CD4-positive, alpha-beta T cell treated with Interleukin-12 subunit alpha and Interleukin-12 subunit beta, for 1 hour (primary cell): ENCODE measurements around the gene DOCK2.
A peak's percentile ranks its signal among the peaks of the same experiment; 100 is the strongest.

Source experiments
- DNase-seq: peaks from one replicate; pipeline ENCODE4 v3.0.0-alpha.2; 2020

Gene DOCK2

DNA sequence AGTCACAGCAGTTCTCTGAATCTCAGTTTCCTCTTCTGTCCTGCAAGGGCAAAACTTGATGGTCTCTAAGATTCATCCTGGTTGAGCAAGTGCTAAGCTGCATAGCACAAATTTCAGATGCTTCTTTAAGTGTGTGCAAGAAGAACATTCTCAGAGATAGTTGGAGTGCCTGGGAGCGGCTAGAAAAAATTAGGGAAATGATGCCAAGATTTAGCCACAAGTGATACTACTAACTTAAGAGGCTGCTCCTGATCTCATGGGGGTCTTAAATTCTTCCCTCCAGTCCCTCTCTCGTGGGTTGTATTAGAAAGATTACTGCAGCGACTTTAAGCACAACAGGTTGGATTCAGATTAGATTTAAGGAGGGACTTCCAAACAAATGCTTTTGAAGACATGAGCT, 319.1 kb downstream of the DOCK2 start:
- no peak for DNase-seq

DNA sequence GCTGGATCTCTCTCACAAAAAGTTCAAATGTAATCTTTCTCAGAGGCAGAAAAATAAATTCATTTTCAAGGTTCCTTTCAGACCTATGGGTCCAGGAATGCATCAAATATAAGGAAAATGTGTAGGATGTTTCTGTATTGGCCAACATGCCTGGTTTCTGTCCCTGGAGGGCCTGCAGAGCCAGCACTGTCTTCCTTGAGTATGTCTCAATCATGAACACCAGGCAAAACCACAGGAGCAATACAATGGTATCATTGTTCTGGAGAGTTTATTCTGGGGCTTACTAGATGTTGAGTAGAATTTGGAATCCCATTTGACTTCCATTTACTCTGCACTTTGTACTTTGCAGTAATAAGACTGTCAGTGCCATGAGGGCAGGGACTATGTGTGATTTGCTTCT, 319.7 kb downstream of the DOCK2 start:
- DNase-seq = no peak

DNA sequence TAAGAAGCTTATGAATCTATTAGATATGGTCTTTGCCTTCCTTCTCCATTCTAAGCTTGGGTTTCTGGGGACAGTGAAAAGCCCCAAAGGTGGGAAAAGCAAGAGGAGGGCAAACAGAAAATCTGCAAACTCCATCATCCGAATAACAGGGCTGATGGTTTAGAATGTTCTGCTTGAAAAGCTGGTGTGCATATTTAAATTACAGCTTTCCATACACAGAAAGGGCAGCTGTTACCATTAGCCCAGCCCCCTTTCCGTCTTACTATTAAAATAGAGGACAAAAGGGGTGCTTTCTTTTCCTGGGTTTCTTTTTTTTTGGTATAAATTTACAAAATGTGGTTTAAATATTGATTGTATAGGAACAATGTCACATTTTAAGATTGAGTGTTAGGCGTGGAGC, 321.2 kb downstream of the DOCK2 start:
- no peak for DNase-seq

DNA sequence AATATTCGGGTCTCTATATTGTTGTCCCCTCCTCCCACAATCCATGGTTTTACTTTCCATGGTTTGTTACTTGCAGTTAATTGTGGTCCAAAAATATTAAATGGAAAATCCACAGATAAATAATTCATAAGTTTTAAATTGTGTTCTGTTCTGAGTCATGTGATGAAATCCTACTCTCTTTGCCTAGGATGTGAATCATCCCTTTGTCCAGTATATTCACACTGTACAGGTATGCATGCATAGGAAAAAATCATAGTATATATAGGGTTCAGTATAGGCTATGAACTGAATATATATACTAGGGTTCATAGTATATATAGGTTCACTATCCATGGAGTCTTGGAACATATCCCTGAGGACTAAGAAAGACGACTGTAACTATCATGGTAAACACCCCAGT, 323.6 kb downstream of the DOCK2 start:
- DNase-seq = no peak

DNA sequence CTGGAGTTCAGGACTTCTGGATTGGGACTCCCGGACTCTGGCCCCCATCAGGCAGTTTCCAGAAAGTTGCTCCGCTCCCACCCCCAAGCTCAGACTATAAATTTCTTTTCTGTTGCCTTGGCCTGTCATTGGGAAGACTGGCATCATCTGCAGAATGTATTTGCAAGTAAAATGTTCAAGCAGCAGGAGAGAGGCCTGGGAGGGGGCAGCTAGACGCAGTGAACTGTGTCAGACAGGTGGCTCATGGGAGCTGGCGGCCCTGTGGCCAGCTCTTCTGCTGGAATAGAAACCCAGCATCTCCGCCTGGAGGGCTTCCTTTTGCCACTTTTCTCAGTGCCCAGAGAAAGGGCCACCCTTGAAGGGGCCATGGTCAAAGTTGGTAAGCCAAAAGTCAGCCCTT, 327.2 kb downstream of the DOCK2 start:
- no peak for DNase-seq

DNA sequence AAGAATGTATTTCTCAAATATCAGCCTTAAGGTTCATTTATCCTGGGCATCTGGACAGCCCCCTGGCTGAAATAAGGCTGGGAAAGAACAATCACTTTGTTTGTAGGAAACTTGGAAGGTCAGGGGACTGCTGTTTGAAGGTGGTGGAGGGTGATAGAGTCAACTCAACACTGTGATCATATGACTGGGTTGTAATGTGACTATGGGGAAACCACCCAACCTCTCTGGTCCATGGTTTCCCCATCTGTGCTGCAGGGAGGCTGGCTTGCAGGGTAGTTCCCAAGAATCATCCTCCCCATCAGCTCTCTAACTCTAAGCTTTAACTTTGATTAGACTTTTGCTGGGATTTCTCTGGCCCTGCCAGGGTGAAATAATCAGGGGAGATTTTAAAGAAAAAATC, 333.3 kb downstream of the DOCK2 start:
- no peak for DNase-seq

DNA sequence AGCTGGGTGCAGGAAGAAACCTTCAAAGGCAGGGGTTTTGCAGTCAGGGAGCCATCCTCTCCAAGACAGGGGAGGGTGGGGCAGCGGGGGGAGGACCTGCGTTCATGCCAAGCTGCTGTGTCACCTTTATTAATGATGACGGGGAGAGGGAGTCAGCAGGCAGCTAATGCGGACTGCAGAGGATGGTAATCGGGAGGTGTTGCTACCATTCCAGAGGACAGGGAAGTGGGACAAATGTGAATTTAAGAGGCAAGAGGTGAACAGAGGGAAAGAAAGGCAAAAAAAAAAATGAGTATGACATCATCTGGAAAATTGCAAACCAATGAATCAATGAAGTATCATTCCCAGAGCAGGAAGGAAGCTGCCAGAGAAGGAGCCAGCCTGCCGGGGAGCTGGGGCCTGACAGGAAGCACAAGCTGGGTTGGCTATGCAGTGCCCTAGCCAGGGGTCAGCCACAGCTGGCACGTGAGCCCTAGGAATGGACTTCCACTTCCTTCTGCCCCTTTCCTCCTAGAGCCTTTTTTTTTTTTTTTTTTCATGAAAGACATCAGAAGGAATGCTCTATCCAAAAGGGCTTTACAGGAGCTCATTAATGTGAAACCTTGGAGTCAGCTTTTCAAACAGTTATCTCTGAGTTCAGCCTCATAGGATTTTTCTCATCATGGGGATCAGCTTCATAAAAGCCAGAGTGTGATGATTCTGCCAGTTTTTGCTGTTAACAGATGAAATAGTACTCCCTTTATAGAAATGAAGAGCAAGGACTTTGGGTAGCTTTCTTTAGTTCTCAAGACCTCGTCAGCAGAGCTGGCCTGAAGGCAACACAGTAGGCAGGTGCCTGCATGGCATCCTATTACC, 334.1 kb downstream of the DOCK2 start:
- DNase-seq = no peak

DNA sequence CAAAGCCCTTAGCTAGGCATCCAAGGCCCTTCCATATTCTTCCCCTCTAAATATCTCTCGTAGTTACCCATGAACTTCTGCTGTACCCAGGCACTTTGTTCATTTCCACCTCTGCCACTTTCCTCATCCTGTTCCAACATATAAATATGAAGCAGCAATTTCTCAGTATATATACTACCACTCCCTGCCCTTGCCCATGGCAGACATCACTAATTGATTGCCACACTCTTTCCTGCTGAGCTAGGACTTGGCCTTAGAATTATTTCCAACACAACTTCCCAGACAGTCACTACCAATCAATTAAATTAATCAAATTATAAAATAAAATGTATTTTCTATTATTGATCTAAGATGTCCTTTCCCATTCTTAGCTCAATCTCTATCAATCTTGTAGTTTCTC, 334.7 kb downstream of the DOCK2 start:
- DNase-seq = no peak

DNA sequence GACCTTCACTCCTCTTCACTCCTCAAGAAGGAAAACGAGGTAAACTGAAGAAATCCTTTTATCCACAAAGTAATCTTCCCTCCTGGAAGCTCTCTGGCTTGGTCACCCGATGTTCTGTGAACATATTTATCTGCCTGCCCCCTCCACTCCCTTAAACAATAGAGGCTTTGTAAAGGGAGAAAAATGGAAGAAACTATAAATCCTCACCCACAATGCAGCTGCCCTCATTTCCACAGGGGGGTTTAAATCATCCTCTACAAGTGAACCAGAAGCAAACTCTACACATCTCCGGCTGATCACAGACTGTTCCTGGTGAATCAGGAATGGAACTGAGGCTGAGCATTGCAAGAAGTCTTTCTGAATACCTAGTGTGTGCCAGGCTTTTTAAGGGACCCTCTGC, 336.0 kb downstream of the DOCK2 start:
- no peak for DNase-seq

DNA sequence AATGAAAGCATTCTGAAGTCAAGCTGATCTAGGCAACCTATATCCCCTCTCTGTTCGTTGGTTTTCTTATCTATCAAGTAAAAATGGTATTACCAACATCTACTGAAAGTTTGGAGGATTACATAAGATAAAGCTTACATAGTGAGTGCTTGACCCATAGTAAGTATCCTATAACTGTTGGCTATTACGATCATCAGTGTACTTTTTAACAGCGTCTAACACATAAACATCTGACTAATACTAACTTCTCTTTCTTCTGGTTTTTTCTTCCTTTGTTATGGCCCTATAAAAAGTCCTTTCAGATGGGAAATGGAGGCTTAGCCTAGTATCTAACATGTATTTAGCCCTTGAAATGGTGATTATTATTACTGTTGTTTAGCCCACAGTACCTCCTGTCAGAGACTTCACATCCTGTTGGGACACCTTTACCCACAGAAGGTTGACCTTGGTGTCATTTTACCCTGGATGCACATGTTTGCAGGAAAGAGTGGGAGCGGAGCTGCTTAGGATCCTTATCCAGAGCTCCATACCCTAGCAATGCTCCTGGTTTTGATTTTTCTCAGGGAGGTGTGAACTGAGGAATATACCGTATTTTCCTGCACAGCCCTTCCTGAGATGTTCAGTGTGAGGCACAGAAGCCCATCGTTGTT, 337.2 kb downstream of the DOCK2 start:
- DNase-seq = no peak

DNA sequence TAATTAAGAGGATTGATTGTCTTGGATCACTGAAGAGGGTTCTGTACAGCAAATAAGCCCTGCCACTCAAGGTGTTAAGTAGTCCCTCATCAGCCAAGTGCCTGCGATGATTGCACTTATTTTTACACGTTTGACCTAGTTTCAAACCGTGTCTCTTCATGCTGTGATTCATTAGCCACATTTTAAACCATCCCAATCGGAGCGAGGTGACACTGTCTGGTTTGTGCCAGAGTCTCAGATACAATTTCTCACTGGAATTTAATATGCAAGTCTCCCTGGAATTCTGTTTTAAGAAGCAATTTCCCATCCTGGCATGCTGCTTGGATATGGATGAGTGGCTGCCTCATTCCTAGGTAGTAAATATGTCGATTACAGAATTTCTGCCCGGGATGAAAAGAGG, 341.6 kb downstream of the DOCK2 start:
- DNase-seq = no peak

DNA sequence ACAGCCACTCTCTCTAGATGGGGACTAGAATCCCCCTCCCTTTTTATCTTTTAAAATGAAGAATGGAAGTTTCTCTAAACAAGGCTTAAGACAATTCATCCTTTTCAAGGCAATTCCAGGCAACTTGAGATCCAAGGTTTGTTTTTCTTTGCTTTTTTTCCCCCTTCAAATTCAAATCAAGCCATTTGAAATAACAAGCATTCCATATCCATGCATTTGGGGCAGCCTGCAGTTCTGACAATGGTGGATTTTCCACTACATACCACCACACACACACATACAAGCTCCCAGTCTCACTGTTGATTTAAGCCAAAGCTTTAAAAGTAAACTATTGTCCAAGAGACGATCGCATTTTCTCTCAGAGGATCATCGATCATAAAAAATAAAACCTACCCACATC, 342.8 kb downstream of the DOCK2 start:
- DNase-seq = no peak

DNA sequence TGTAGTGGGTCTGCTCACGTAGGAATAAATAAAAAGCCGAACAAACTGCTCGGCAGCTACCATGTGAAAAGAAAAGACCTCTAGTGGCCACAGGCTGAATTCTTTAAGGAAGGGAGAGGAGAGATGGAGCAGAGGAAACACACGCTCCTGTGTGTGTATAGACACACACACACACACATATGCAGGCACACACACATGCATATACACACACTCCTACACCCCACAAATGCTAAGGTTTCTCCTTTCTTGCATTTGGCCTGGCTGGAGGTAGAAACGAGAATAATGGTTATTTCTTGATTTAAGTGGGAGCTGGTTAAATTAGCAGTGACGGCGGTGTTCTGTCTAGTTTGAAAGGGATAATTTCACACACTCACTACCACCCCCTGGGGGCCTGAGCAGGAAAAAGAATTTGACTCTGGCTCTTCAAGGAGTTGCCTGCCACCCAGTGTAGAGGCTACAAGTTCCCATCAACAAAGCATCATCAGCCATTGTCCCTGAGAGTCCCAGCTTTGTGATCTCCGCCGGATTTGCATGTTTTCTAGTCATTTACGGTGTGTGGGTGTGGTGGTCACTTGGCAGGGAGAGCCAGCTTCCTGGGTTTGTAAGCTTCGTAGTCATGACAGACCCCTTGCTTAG, 343.5 kb downstream of the DOCK2 start, which contains the start of gene INSYN2B:
TSS of gene INSYN2B (minus strand) at position 78 of the 636 bp plus-strand sequence. CDS start 96,597 bp downstream, outside the sequence.
- DNase-seq = peak; percentile 5

DNA sequence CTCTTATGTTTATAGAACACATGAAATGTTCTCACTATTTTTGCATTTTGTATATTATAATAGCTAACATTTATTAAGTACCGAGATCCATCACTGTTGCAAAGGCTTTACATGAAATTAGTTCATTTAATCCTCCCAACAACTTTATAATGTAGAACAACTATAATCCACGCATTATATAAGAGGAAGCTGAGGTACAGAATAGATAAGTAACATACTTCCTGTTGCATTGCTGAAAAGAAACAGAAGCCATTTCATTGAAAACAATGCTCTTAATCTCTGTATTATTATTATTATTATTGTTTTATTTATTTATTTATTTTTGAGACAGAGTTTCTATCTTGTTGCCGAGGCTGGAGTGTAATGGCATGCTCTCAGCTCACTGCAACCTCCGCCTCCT, 351.1 kb downstream of the DOCK2 start:
- DNase-seq = no peak

DNA sequence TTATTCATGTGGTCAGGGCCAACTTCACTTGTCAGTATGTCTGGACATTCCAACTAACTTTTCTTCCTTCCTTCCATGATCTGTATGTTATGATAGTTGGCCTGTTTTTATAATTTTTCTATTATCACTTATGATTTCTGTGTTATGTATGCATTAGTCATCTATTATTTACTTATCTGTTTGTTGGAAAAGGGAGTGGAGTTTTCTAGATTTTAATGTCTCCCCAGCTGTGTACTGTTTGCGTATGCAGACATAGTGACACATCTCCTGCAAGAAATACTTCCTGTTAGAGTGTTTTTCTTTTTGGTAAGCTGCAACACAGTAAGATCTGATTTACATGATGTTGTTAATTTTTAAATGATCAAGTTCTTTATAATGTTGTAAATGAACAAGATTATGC, 351.9 kb downstream of the DOCK2 start:
- no peak for DNase-seq

DNA sequence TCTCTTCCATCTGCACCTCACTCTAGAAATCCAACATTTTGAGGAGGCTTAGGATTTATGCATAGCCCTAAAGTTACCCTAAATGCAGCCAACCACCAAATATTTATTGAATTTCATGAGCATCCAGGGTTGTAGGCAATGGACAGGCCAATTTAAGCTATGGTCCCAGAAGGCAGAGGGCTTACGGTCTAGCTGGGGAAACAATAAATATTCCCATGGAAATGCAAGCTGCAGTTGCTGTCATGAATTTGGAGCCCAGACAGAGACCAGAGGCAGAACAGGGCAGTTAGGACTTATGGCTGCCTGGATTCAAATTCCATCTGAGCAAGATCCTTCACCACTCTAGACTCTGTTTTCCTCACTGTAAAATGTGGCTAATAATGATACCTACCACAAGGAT, 352.3 kb downstream of the DOCK2 start:
- DNase-seq = no peak

DNA sequence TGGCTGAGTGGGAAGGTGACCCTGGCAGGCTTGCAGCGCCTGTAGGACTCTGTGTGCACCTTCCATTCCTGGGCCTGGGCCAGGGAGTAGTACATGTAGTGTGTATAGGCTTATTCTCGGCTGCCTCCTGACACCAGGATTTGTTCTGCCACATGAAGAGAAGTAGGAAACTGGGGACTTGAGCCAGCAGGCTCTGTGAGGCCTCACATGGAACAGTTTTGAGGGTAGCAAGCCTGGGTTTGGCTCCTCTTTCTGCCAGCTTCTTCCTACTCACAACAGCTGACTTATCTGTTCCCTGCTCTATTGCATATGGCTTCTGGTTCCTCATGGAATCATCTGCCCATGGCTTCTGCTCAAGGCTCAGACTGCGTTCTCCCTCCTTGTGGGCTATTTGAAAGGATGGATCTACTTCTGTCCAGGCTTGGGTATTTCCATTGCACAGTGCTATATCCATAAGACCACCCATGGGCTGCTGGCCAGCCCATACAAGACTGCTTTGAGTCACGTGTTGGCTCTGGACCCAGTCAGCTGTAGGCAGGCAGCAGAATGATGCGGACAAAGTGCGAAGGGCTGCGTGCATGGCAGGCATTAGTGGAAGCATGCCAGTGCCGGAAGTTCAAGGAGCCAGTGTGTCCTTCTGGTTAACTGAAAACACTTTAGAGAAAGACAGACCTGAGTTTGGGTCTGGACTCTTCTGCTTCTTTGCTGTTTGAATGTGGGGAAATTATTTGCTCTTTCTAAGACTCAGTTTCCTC, 354.2 kb downstream of the DOCK2 start:
- DNase-seq = no peak

DNA sequence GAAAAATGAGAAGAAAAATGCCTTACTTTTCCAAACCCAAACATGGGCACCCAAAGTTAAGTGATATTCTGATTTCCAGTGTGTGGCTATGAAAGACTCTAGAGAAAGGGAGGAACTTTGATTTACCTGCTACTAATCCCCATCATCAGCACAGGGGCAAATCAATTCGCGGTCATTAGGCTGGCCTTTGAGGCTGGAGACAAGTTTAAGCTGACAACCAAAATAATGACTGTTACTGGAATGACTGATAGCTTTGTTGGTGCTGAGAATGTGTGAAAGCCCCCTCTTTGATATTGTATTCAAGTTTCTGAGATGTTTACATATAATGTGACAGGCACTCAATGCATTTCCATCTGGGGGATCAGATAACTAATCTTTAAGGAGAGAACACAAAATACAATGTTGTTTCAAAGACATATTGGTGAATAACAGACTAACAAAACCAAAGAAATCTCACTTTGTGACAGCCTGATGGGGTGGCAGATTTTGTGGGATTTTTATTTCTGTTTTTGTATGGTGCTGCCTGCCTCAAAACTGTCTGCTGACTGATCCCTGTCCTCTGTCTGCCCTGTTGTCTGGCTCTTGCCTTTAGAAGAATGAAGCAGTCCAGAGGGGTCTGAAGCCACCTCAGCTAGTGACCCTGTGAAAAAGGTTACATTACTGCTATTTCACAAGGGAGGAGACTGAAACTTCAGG, 355.9 kb downstream of the DOCK2 start:
- no peak for DNase-seq

DNA sequence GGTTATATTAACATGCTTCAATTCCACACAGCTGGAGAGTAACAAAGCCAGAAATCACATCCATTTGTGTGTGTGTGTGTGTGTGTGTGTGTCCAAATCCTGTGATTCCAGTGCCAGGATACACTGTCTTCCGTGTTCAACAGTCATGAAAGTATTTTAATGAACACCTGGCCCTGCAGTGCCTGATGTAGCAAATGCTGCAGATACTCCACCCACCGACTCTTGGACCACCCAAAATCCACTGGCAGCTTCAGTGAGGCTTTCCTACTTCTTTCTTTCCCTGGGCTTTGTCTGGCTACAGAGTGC, 356.4 kb downstream of the DOCK2 start:
- no peak for DNase-seq

DNA sequence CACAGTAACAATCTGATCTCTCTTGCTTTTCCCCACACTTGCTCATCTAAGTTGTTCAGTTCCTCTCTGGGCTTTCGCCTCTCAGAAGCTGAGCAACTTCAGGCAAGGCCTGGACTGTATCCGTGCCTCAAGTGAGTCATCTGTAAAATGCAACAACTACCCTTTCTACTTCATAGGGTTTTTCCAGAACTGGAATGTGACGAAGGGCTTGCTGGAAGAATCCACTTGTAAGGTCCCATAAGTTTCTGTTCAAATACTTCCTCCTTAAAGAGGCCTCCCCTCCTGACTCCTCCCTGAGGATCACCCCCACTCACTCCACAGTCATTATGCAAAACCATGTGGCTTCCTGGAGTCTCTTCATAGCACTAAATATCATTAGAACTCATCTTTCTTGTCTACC, 360.7 kb downstream of the DOCK2 start:
- DNase-seq = no peak

DNA sequence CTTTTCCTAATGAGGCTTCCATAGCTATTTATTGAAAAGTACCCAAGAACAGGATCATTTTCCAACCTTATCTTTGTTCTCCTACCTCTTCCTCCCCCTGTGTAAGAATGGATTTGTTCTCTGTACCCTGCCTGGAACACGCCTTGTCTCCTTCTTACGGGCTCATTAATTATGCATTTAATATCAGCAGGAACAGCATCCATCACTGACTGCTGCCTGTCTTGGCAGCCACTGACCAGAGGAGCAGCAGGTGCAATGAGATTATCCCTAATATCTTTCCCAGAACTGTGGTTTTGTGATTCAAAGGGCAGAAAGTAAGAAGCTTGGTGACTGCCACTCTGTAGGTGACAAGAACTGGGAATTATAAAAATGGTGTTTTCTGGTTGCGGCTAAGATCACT, 362.5 kb downstream of the DOCK2 start:
- DNase-seq = no peak

DNA sequence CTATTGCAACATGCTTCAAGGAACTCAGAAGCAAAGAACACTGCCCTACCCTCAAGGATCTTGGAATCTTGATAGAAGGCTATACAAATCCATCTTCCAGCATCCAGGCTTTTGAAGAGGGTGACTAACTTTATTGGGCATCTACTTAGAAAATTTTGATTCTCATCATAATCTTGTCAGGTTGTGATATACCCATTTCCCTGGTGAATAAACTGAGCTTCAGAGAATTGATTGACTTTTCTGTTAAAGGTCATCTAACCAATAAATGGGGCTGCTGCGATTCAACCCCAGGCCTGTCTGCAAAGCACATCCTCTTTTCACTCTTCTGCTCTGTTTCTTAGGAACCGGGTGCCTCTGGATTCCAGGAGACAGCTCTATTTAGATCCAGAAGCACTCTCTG, 363.1 kb downstream of the DOCK2 start:
- DNase-seq = no peak

DNA sequence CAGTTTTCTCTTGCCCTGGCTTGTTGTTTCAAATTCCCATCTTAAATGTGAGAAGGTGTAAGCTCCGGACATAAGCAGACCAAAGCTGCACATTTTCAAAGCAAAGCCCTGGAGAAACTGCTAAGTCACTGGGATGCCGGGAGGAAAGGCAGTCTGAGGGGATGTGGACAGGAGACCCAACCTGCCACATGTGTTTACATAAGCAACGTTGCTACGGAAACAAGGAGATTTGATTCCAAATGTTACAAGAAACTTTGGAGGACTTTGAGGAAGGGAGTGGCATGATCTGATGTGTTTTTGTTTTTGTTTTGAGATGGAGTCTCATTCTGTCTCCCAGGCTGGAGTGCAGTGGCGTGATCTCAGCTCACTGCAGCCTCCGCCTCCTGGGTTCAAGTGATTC, 368.9 kb downstream of the DOCK2 start:
- no peak for DNase-seq
